Activated T-helper 17 cell treated with anti-CD3 and anti-CD28 coated beads, Interleukin-2, amount 50 U/mL, for 72 hours (primary cell): ENCODE measurements around the gene FMN2. TPM values are rescaled to one million over a fixed set of nuclear protein-coding genes. Genes with fewer than 3 reads are reported as not detected.

ENCODE experiments used
- ATAC-seq: fragments of 150-1000 bp; cut with Tn5 transposase; replicated peaks from 2 replicates; pipeline ENCODE4 v1.10.0; 2021; ENCODE audit warnings: mild to moderate bottlenecking, moderate library complexity
- H3K27ac Mint-ChIP-seq: one replicate; pipeline ENCODE4 v1.8.0; 2022; ENCODE audit warnings: mixed read lengths
- H3K27me3 Mint-ChIP-seq: one replicate; pipeline ENCODE4 v1.8.0; 2022; ENCODE audit warnings: mixed read lengths
- H3K36me3 Mint-ChIP-seq: one replicate; pipeline ENCODE4 v1.8.0; 2022; ENCODE audit warnings: low read depth, mild to moderate bottlenecking, mixed read lengths
- H3K4me1 Mint-ChIP-seq: one replicate; pipeline ENCODE4 v1.8.0; 2022; ENCODE audit warnings: mixed read lengths
- H3K4me3 Mint-ChIP-seq: one replicate; pipeline ENCODE4 v1.8.0; 2022; ENCODE audit warnings: mild to moderate bottlenecking, mixed read lengths
- H3K9me3 Mint-ChIP-seq: one replicate; pipeline ENCODE4 v1.8.0; 2022; ENCODE audit warnings: mixed read lengths
- total RNA-seq, 2 donors: library from RNA; stranded (reverse); gene quantifications; one replicate each; pipeline ENCODE4 v1.2.3, GENCODE V29; 2022

The FMN2 gene
- total RNA-seq, 2 donors from 2014 or later, result not detected

DNA sequence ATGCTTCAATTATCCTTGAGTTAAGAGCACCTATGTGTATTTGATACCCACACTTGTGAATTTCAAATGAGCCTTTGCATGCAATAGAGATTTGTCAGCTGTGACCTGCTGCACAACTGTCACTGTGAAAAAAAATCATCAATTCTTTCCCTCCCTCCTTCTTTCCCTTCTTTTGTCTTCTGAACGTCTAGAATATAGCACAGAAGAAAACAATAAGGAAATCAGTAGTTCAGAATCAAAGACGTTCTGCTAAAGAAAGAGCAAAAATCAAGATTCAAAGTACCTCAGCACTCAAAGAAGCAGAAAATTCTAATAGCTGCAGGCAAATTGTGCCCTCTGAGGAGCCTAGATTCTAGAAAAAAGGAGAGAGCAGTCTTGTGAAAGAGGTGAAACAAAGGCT, 1.7 kb upstream of the FMN2 start:
- H3K36me3 Mint-ChIP-seq, result no peaks in the 10 kb centered on the region
- peaks cover 30% of the 10 kb centered on the region for H3K27me3 Mint-ChIP-seq
- no peaks in the 10 kb centered on the region for H3K9me3 Mint-ChIP-seq
- H3K4me3 Mint-ChIP-seq, result no peak overlapping the region
- ATAC-seq, result no peak
- H3K4me1 Mint-ChIP-seq, result no peaks in the 10 kb centered on the region
- H3K27ac Mint-ChIP-seq, result no peak overlapping the region

- H3K4me3 Mint-ChIP-seq, result peak overlapping the region; percentile 24
- no peak overlapping the region for H3K27ac Mint-ChIP-seq
- H3K27me3 Mint-ChIP-seq, result peaks cover 30% of the 10 kb centered on the region
- H3K4me1 Mint-ChIP-seq, result no peaks in the 10 kb centered on the region
- ATAC-seq, result no peak
- no peaks in the 10 kb centered on the region for H3K36me3 Mint-ChIP-seq
- no peaks in the 10 kb centered on the region for H3K9me3 Mint-ChIP-seq
Observed at GRCh38 chr1:240090957-240091600, 604 bp upstream of the FMN2 start.

DNA sequence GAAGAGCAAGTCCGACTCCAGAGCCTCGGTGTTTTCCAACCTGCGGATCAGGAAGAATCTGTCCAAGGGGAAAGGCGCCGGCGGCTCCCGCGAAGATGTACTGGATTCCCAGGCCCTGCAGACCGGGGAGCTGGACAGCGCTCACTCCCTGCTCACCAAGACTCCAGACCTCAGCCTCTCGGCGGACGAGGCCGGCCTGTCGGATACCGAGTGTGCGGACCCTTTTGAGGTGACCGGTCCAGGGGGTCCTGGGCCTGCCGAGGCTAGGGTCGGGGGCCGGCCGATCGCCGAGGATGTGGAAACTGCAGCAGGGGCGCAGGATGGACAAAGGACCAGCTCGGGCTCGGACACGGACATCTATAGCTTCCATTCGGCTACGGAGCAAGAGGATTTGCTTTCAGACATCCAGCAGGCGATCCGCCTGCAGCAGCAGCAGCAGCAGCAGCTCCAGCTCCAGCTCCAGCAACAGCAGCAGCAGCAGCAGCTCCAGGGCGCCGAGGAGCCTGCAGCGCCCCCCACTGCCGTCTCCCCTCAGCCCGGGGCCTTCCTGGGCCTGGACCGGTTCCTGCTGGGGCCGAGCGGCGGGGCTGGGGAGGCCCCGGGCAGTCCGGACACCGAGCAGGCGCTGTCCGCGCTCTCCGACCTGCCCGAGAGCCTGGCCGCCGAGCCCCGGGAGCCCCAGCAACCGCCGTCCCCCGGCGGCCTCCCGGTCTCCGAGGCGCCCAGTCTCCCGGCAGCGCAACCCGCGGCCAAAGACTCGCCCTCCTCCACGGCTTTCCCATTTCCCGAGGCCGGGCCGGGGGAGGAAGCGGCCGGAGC, 827 bp downstream of the FMN2 start:
- peaks cover 33% of the 10 kb centered on the region for H3K27me3 Mint-ChIP-seq
- no peaks in the 10 kb centered on the region for H3K9me3 Mint-ChIP-seq
- no peaks in the 10 kb centered on the region for H3K4me1 Mint-ChIP-seq
- no peak for ATAC-seq
- no peak overlapping the region for H3K27ac Mint-ChIP-seq
- no peaks in the 10 kb centered on the region for H3K36me3 Mint-ChIP-seq
- no peak overlapping the region for H3K4me3 Mint-ChIP-seq

GRCh38 chr1:240093120-240093961, 1.7 kb downstream of the FMN2 start:
- no peak for ATAC-seq
- Mint-ChIP-seq H3K4me3 (no peak overlapping the region), H3K9me3 (no peaks in the 10 kb centered on the region)

GRCh38 chr1:240094041-240094722, 2.5 kb downstream of the FMN2 start:
- Mint-ChIP-seq H3K27ac (no peak overlapping the region), H3K9me3 (no peaks in the 10 kb centered on the region), H3K36me3 (no peaks in the 10 kb centered on the region), H3K4me3 (no peak overlapping the region), H3K4me1 (no peaks in the 10 kb centered on the region), H3K27me3 (peaks cover 30% of the 10 kb centered on the region)
- ATAC-seq, result no peak

More at GRCh38 chr1:240093120-240093961, 1.7 kb downstream of the FMN2 start:
- Mint-ChIP-seq H3K4me1 (no peaks in the 10 kb centered on the region), H3K36me3 (no peaks in the 10 kb centered on the region), H3K27ac (no peak overlapping the region), H3K27me3 (peaks cover 30% of the 10 kb centered on the region)

DNA sequence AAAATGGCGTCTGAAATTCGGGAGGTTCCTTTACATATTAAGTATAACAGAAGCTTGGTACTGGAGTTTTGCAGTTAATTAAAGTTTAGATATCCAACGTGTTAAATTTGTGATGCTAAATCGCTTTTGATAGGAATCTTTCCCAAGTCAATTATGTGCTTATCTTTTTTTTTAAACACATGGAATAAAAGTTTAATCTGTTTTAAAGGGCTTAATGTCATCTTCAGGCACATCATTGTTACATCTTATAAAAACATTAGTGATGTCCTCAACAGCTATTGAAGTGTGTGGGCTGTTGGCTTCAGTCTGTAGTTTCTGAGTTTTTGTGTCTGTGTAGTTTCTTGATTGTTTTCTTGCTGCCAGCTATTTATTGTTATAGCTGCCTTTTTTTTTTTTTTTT, 5.3 kb downstream of the FMN2 start:
- Mint-ChIP-seq H3K4me3 (no peak overlapping the region), H3K36me3 (no peaks in the 10 kb centered on the region), H3K27ac (no peak overlapping the region), H3K27me3 (peaks cover 33% of the 10 kb centered on the region), H3K4me1 (no peaks in the 10 kb centered on the region), H3K9me3 (no peaks in the 10 kb centered on the region)
- no peak for ATAC-seq

DNA sequence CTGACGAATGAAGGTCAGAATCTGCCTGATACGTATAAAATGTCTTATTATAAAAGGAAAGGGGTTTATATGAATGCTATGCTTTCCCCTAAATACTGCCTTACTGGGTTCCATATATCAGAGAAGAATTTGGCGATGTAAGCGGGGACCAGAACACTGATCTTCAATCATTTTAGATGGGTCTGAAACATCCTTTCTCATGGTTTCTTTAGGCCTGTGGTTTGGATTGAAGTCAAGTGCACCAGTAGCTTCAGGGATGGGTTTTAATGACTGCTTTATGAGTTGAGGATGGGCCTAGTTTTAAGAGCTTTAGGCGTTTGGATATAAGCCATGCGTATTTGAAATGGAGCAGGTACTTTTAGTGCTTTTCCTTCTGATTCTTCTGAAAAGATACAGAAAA, 6.9 kb downstream of the FMN2 start:
- Mint-ChIP-seq H3K4me1 (no peaks in the 10 kb centered on the region), H3K36me3 (no peaks in the 10 kb centered on the region)

GRCh38 chr1:240099329-240099728, 7.6 kb downstream of the FMN2 start:
- no peaks in the 10 kb centered on the region for H3K9me3 Mint-ChIP-seq
- H3K27me3 Mint-ChIP-seq, result peaks cover 34% of the 10 kb centered on the region
- no peak overlapping the region for H3K4me3 Mint-ChIP-seq
- no peak for ATAC-seq
- no peak overlapping the region for H3K27ac Mint-ChIP-seq
- no peaks in the 10 kb centered on the region for H3K36me3 Mint-ChIP-seq
- H3K4me1 Mint-ChIP-seq, result no peaks in the 10 kb centered on the region

More for the DNA sequence above, 6.9 kb downstream of the FMN2 start:
- Mint-ChIP-seq H3K4me3 (no peak overlapping the region), H3K9me3 (no peaks in the 10 kb centered on the region), H3K27ac (no peak overlapping the region), H3K27me3 (peaks cover 36% of the 10 kb centered on the region)
- ATAC-seq, result no peak

DNA sequence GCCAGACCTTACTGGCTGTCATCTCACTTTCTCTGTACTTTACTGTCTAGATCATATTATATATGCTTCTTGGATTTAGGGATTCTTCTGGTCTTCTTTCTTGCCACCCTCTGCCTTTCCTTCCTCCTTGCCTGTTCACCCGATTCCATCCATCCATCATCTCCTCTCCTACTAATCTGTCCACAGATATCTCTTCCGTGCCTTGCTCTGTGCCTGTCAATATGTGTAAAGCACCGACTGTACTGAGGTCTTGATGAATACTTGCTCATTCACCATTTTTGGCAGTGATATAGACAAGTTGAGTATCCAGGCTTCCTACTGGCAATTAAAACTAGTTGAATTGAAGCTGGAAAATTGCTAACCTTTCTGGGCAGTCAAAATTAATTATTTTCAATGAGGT, 8.1 kb downstream of the FMN2 start:
- H3K4me1 Mint-ChIP-seq, result no peaks in the 10 kb centered on the region
- no peak overlapping the region for H3K27ac Mint-ChIP-seq
- H3K4me3 Mint-ChIP-seq, result no peak overlapping the region
- peaks cover 34% of the 10 kb centered on the region for H3K27me3 Mint-ChIP-seq
- H3K9me3 Mint-ChIP-seq, result no peaks in the 10 kb centered on the region
- H3K36me3 Mint-ChIP-seq, result no peaks in the 10 kb centered on the region
- ATAC-seq, result no peak

- Mint-ChIP-seq H3K36me3 (no peaks in the 10 kb centered on the region), H3K27ac (no peak overlapping the region), H3K4me3 (no peak overlapping the region), H3K27me3 (peaks cover 31% of the 10 kb centered on the region), H3K9me3 (no peaks in the 10 kb centered on the region), H3K4me1 (no peaks in the 10 kb centered on the region)
- ATAC-seq, result no peak
Observed at GRCh38 chr1:240100371-240100934, 8.8 kb downstream of the FMN2 start.

- H3K4me3 Mint-ChIP-seq, result no peak overlapping the region
- no peaks in the 10 kb centered on the region for H3K4me1 Mint-ChIP-seq
- H3K9me3 Mint-ChIP-seq, result no peaks in the 10 kb centered on the region
- no peaks in the 10 kb centered on the region for H3K36me3 Mint-ChIP-seq
- no peak for ATAC-seq
- peaks cover 32% of the 10 kb centered on the region for H3K27me3 Mint-ChIP-seq
- no peak overlapping the region for H3K27ac Mint-ChIP-seq
Observed at GRCh38 chr1:240101306-240101705, 9.6 kb downstream of the FMN2 start.

DNA sequence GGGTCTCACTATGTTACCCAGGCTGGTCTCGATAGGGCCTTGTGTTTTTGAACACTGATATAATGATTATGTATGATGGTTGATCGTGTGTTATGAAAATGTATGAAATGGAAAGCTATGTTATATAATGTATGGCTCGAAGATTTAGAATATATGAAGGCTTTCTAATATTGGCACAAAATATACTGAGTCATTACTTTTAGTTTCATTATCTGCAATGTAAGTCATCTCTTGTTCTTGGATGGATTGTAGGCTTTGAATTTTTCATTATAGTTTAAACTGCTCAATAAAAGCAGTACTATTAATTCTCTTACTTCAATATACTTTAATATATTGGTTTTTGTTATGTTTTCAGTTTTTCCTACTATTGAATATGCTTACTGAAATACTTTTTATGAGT, 10.1 kb downstream of the FMN2 start:
- Mint-ChIP-seq H3K4me1 (no peaks in the 10 kb centered on the region), H3K27me3 (peaks cover 29% of the 10 kb centered on the region), H3K4me3 (no peak overlapping the region), H3K27ac (no peak overlapping the region), H3K9me3 (no peaks in the 10 kb centered on the region), H3K36me3 (no peaks in the 10 kb centered on the region)
- ATAC-seq, result no peak

GRCh38 chr1:240104672-240105071, 13.0 kb downstream of the FMN2 start:
- Mint-ChIP-seq H3K9me3 (no peaks in the 10 kb centered on the region), H3K27ac (no peak overlapping the region), H3K4me3 (no peak overlapping the region), H3K4me1 (no peaks in the 10 kb centered on the region), H3K27me3 (peaks cover 30% of the 10 kb centered on the region), H3K36me3 (no peaks in the 10 kb centered on the region)
- no peak for ATAC-seq
